ENCODE data around the gene GRIK2. TPM values are rescaled to one million over a fixed set of nuclear protein-coding genes. Genes with fewer than 3 reads are reported as not detected.
A peak's percentile ranks its signal among the peaks of the same experiment; 100 is the strongest.

The GRIK2 gene
- total RNA-seq, 4 donors from 2014 or later: 0.46 to 3.7 (median 1.8) TPM

DNA sequence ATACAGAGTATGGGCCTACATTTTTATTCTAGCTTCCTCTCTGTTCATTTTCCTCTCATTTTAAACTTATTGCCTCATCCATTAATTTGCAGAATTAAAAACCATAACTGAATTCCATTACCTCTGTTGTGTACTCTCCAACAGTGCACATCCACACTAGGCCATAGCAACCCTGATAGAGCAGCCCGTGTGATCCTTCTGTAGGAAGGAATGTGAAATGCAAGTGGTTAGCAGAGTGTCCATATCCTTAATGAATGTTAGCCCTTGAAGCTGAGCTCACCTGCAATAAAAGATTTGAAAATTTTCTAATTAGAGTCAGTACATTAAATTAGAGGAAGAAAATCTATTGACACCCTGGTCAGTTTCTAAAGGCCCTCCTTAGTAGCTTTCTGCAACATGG is 6.5 kb upstream of the GRIK2 start:
- H3K27ac ChIP-seq (replicated peaks in 1 of 4): no peak overlapping the region
- TF ChIP-seq POLR2AphosphoS5 (IDR thresholded peaks at IDR 0.05) (no peak), POLR2A (IDR thresholded peaks at IDR 0.05; ENCODE audit: low read depth) (no peak), EP300 (IDR thresholded peaks at IDR 0.05) (no peak)
- TF ChIP-seq, protein P1, sequence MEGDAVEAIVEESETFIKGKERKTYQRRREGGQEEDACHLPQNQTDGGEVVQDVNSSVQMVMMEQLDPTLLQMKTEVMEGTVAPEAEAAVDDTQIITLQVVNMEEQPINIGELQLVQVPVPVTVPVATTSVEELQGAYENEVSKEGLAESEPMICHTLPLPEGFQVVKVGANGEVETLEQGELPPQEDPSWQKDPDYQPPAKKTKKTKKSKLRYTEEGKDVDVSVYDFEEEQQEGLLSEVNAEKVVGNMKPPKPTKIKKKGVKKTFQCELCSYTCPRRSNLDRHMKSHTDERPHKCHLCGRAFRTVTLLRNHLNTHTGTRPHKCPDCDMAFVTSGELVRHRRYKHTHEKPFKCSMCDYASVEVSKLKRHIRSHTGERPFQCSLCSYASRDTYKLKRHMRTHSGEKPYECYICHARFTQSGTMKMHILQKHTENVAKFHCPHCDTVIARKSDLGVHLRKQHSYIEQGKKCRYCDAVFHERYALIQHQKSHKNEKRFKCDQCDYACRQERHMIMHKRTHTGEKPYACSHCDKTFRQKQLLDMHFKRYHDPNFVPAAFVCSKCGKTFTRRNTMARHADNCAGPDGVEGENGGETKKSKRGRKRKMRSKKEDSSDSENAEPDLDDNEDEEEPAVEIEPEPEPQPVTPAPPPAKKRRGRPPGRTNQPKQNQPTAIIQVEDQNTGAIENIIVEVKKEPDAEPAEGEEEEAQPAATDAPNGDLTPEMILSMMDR (IDR thresholded peaks at IDR 0.05): no peak
- peaks cover 0 to 23% (median 7%) of the 10 kb centered on the region in 4 donors for H3K27me3 ChIP-seq
- no peaks in the 10 kb centered on the region for H3K9me3 ChIP-seq
- H3K4me1 ChIP-seq: peaks cover 0 to 1% (median 0%) of the 10 kb centered on the region in 4 donors
- no peak for DNase-seq (ENCODE audit: extremely low spot score)
- 55% methylated on average over 1 of the region's 1 CpG for WGBS
- H3K36me3 ChIP-seq: no peaks in the 10 kb centered on the region
- H3K4me3 ChIP-seq: no peak overlapping the region
- intact Hi-C loops (cut with DNase I): no loop called here

DNA sequence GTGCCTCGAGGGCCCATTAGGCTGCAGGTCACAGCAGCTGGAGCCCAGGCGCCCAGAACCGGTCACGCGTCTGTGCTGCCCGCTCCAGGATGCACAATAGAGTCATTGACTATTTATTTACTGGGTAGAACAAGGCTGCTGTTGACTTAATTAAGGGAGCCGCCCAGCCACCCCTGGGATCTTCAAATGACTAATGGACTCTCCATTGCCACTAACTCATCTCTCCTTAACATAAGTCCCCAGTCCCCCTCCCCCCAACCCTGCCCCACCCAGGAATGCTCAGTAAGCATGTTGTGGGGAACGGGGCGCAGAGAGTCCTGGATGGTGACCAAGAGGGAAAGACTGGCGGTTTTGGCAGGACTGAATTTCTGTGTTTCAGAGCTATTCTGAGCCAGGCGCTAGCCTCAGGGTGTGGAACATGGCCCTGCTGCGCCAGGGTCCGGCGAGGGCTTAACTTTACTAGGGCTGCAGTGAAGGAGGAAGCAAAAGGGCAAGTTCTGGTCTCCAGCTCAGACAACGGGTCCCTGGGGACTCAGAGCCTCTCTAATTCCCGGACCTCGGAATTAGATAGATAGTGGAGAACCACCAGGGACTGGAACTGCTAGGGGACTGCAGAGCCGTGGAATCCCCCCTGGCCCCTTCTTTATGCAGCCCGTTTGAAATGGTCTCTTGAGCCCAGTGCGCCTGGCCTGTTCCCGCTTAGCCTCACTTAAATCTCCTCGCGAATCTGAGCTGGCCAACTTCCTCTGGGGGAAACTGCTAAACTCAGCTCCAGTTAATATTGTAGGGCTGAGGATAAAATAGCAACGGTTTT is 1.5 kb upstream of the GRIK2 start:
- intact Hi-C loops (cut with DNase I): no loop called here
- H3K4me3 ChIP-seq: peak overlapping the region; percentile 48 to 57 (median 52)
- H3K27ac ChIP-seq (replicated peaks in 1 of 4): peak overlapping the region in 1 of 4 donors; percentile 16
- 51% methylated on average over 23 of the region's 24 CpGs for WGBS
- H3K27me3 ChIP-seq: peaks cover 0 to 65% (median 24%) of the 10 kb centered on the region in 4 donors
- no peaks in the 10 kb centered on the region for H3K36me3 ChIP-seq
- DNase-seq (ENCODE audit: extremely low spot score): peak; percentile 89
- H3K4me1 ChIP-seq: peaks cover 0 to 23% (median 20%) of the 10 kb centered on the region in 4 donors
- TF ChIP-seq POLR2A (IDR thresholded peaks at IDR 0.05; ENCODE audit: low read depth) (no peak), POLR2AphosphoS5 (IDR thresholded peaks at IDR 0.05) (no peak), EP300 (IDR thresholded peaks at IDR 0.05) (no peak)
- TF ChIP-seq, protein P1 (IDR thresholded peaks at IDR 0.05): no peak
- H3K9me3 ChIP-seq: no peaks in the 10 kb centered on the region

DNA sequence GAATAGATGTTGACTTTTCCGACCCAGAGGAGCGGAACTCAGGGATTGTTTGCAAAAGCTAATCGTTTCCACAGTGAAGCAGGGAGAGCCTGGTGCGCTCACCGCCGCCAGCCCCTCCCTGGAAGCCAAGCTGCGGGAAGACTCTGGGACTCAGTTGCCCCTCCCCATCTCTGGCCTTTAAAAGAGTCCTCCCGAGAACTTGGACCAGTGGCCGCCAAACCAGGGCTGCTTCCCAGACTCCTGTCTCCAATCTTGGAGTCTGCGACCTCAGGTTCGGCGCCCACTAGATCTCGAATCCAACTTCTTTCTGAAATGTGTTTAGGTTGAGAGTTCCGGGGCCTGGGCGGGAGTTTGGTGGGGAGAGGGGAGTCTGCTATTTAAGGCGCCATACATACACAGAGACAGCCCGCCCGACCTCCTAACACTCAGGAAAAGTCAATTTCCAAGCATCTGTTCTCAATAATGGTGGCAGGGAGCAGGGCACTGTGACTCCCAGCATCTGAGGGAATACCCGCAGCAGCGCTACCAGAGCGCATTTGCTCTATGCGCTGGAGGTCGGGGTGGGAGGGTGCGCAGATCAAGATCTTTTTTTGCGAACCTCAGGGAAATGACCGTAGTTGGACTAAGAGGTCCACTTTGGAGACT is 800 bp upstream of the GRIK2 start:
- intact Hi-C loops (cut with DNase I): no loop called here
- peak overlapping the region; percentile 48 to 57 (median 52) for H3K4me3 ChIP-seq
- TF ChIP-seq EP300 (IDR thresholded peaks at IDR 0.05): no peak
- no peak for TF ChIP-seq POLR2AphosphoS5 (IDR thresholded peaks at IDR 0.05)
- no peak for TF ChIP-seq POLR2A (IDR thresholded peaks at IDR 0.05; ENCODE audit: low read depth)
- TF ChIP-seq, protein P1 (IDR thresholded peaks at IDR 0.05): no peak
- peaks cover 0 to 73% (median 24%) of the 10 kb centered on the region in 4 donors for H3K27me3 ChIP-seq
- H3K36me3 ChIP-seq: no peaks in the 10 kb centered on the region
- WGBS: 2% methylated on average over 20 of the region's 26 CpGs
- H3K27ac ChIP-seq (replicated peaks in 1 of 4): peak overlapping the region in 1 of 4 donors; percentile 16
- no peaks in the 10 kb centered on the region for H3K9me3 ChIP-seq
- peaks cover 0 to 23% (median 20%) of the 10 kb centered on the region in 4 donors for H3K4me1 ChIP-seq
- DNase-seq (ENCODE audit: extremely low spot score): no peak

DNA sequence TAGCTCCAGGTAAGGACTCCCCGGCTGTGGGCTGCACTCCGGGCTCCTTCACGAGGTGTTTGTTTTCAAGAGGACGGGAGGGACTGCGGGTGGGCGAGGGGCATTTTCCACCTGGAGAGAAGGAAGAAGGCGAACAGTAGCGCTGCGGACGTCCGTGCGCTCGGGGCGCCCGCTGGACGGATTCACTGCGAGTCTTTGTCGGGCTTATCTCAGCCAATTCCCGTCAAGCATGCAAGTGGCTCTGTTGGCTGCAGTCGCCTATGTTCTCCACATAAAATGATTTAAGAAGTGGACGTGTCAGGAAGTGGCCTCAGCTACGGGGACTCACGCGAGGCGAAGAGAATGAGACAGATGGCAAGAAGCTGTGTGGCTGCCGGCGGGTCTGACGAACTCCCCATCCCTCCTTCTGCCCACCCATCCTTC is 332 bp downstream of the GRIK2 start:
- Histone ChIP-seq H3K36me3 (no peaks in the 10 kb centered on the region), H3K4me1 (peaks cover 0 to 23% (median 20%) of the 10 kb centered on the region in 4 donors), H3K4me3 (peak overlapping the region; percentile 48 to 57 (median 52)), H3K27me3 (peaks cover 0 to 84% (median 26%) of the 10 kb centered on the region in 4 donors), H3K9me3 (no peaks in the 10 kb centered on the region), H3K27ac (replicated peaks in 1 of 4) (no peak overlapping the region)
- WGBS: under 1% methylated on average over 22 of the region's 28 CpGs
- intact Hi-C loops (cut with DNase I): no loop called here
- TF ChIP-seq POLR2AphosphoS5 (IDR thresholded peaks at IDR 0.05): no peak
- no peak for TF ChIP-seq POLR2A (IDR thresholded peaks at IDR 0.05; ENCODE audit: low read depth)
- TF ChIP-seq, protein P1 (IDR thresholded peaks at IDR 0.05): no peak
- no peak for DNase-seq (ENCODE audit: extremely low spot score)

All from esophagus muscularis mucosa (tissue), 4 donors.